HL-60 (cell line): Measurements from ENCODE around the gene SLIT1.

Experiments
- CTCF ChIP-seq: IDR thresholded peaks from one replicate; pipeline ENCODE4 v1.5.1; 2011; ENCODE audit warnings: low read length, control low read depth, inconsistent platforms; ENCODE audit not compliant: insufficient read depth
- GABPA ChIP-seq: IDR thresholded peaks from 2 replicates; pipeline ENCODE4 v1.6.1; 2012; ENCODE audit warnings: low read depth
- POLR2AphosphoS5 ChIP-seq: IDR thresholded peaks from 2 replicates; pipeline ENCODE4 v1.6.1; 2012; ENCODE audit warnings: low read depth
- REST ChIP-seq: IDR thresholded peaks from 2 replicates; pipeline ENCODE4 v1.6.1; 2012; ENCODE audit warnings: low read depth; ENCODE audit not compliant: insufficient replicate concordance
- SPI1 ChIP-seq: IDR thresholded peaks from 2 replicates; pipeline ENCODE4 v1.6.1; 2012; ENCODE audit warnings: low read depth, mild to moderate bottlenecking, borderline replicate concordance

GRCh38 chr10:97099868-97100267 lies 85.9 kb downstream of the SLIT1 start:
- TF ChIP-seq CTCF: no peak
- no peak for TF ChIP-seq POLR2AphosphoS5
- TF ChIP-seq REST: no peak
- TF ChIP-seq GABPA: no peak
- no peak for TF ChIP-seq SPI1
